ENCODE results near the gene THAP4.

The THAP4 gene

GRCh38 chr2:241645056-241645914 lies 8.3 kb upstream of the THAP4 start:
- DNase-seq (ENCODE audit: low read depth in 1 of 2, low spot score in 1 of 2) = no peak
- no peak for TF ChIP-seq JUND (IDR thresholded peaks at IDR 0.05; ENCODE audit: low read depth)
- in situ Hi-C loops (cut with HindIII; ENCODE audit: low pct_unique_long_range_greater_than_20kb, low sequenced_read_pairs) = no loop called here

GRCh38 chr2:241641631-241642030 lies 4.7 kb upstream of the THAP4 start:
- in situ Hi-C loops (cut with HindIII; ENCODE audit: low pct_unique_long_range_greater_than_20kb, low sequenced_read_pairs) = no loop called here
- TF ChIP-seq JUND (IDR thresholded peaks at IDR 0.05; ENCODE audit: low read depth) = no peak
- no peak for DNase-seq (ENCODE audit: low read depth in 1 of 2, low spot score in 1 of 2)

- no peak for TF ChIP-seq JUND (IDR thresholded peaks at IDR 0.05; ENCODE audit: low read depth)
- no peak for DNase-seq (ENCODE audit: low read depth in 1 of 2, low spot score in 1 of 2)
- in situ Hi-C loops (cut with HindIII; ENCODE audit: low pct_unique_long_range_greater_than_20kb, low sequenced_read_pairs) = no loop called here
Observed at GRCh38 chr2:241640165-241640795, 3.3 kb upstream of the THAP4 start.

DNA sequence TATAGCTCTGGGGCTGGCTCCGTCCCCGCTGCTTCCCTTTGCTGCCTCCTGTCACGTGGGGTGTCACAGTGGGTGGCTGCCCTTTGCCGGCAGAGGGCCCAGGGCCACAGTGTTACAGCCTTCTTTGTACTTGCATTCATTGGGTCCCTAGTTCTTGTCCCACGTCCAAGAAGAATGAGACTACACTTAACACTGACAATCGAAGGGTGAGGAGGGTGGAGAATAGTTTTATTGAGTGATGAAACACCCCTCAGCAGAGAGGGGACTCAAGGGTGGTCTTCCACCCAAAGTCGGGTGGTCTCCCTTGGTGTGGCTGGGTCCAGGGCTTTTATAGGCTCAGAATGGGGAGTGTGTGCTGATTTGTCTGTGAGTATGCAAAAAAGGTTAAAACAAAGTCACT lies 2.4 kb upstream of the THAP4 start:
- TF ChIP-seq JUND (IDR thresholded peaks at IDR 0.05; ENCODE audit: low read depth) = no peak
- in situ Hi-C loops (cut with HindIII; ENCODE audit: low pct_unique_long_range_greater_than_20kb, low sequenced_read_pairs) = no loop called here
- DNase-seq (ENCODE audit: low read depth in 1 of 2, low spot score in 1 of 2) = no peak

DNA sequence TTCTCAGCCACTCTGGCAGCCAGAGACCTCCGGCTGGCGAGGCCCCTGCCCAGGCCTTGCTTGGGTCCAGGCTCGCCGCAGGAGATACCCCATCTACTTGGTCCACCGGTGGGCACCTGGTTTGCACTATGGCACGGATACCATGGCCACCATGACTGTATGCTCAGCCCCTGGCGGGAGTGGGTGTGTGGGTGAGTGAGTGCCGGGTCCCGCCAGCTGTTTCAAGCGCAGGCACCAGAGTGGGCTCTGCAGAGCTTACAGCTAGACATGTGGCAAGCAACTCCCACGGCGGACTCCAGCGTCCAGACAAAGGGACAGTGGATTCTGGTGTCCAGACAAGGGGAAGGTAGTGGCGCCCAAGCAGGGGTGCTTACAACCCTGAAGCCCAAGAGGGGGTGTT lies 2.0 kb upstream of the THAP4 start:
- TF ChIP-seq JUND (IDR thresholded peaks at IDR 0.05; ENCODE audit: low read depth) = no peak
- DNase-seq (ENCODE audit: low read depth in 1 of 2, low spot score in 1 of 2) = no peak
- in situ Hi-C loops (cut with HindIII; ENCODE audit: low pct_unique_long_range_greater_than_20kb, low sequenced_read_pairs) = no loop called here

DNA sequence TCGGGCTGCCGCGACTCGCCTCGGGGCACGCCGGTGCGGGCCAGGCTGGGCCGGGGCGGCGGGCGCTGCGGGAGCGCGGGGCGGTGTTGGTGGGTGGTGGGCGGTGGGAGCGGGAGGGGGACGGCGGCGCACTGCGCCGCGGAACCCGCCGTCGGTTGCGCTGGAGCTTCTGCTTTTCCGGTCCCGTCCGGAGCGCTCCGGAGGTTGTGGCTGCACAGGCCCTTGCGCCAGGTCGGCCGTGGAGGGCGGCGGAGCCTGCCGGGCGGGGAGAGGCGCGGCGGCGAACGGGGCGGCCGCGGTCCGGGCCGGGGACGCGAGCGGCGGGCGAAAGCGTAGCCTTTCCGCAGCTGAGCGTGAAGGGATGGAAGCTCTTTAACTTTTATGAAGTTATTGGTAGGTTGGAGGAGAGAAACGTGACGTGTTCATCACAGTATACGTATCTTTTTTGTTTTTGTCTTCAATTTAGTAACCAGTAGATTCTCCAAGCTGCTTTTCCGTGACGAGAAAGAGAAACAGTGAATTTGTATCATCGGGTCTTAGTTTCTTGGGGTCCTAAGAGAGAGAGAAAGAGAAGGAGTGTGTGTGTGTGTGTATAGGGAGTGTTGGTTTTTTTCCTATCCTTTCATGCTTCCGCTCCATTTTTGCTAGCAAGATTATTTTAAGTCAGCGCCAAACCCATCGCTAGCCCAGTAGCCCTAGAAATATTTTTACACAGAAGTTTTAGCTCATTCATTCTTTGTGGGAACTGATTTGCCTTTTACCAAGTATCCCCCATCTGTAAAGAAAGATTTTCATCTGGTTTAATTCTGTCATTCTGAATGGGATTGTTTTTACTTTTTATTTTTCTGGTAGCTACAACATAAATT lies 1.1 kb upstream of the THAP4 start:
- in situ Hi-C loops (cut with HindIII; ENCODE audit: low pct_unique_long_range_greater_than_20kb, low sequenced_read_pairs) = no loop called here
- DNase-seq (ENCODE audit: low read depth in 1 of 2, low spot score in 1 of 2) = peak; percentile 6 to 38
- no peak for TF ChIP-seq JUND (IDR thresholded peaks at IDR 0.05; ENCODE audit: low read depth)

GRCh38 chr2:241636182-241637017 lies 558 bp downstream of the THAP4 start:
- peak; percentile 28 to 40 for DNase-seq (ENCODE audit: low read depth in 1 of 2, low spot score in 1 of 2)
- in situ Hi-C loops (cut with HindIII; ENCODE audit: low pct_unique_long_range_greater_than_20kb, low sequenced_read_pairs) = no loop called here
- no peak for TF ChIP-seq JUND (IDR thresholded peaks at IDR 0.05; ENCODE audit: low read depth)

DNA sequence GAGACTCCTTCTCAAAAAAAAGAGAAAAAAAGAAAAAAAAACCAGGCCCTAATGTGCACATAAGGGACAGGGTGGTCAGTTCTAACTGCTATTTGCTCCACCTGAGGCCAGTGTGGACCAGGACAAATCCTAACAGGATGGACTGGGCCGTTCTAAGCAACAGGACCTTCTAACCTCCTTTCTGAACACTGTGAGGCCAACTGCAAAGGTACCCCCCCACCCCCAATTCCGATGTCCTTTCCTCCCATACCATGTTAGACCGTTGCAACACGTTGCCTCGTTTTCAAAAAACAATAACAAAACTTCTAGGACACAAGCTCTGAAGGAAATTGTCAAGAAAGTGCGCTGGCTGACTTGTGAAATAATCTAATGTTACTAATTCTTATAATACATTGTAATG lies 1.2 kb downstream of the THAP4 start:
- TF ChIP-seq JUND (IDR thresholded peaks at IDR 0.05; ENCODE audit: low read depth) = no peak
- in situ Hi-C loops (cut with HindIII; ENCODE audit: low pct_unique_long_range_greater_than_20kb, low sequenced_read_pairs) = no loop called here
- no peak for DNase-seq (ENCODE audit: low read depth in 1 of 2, low spot score in 1 of 2)

DNA sequence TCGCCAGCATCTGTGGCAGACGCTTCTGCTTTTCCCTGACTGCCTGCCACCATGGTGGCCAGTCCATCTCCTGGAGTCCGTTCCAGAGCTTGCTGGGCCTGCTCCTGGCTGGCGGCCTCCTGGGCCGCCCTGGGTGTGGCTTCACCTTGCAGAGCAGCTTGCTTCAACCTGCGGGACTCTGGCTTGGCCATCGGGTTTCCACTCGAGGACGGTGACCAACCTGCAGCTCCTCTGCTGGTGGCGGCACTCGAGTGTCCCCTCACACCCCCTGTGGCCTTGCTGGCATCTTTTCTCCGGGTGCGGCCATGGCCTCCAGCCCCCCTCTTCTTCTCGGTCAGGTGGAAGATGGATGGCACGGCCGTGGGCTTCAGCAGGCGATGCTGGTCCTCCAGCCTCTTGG lies 3.4 kb downstream of the THAP4 start:
- in situ Hi-C loops (cut with HindIII; ENCODE audit: low pct_unique_long_range_greater_than_20kb, low sequenced_read_pairs) = no loop called here
- no peak for TF ChIP-seq JUND (IDR thresholded peaks at IDR 0.05; ENCODE audit: low read depth)
- no peak for DNase-seq (ENCODE audit: low read depth in 1 of 2, low spot score in 1 of 2)

DNA sequence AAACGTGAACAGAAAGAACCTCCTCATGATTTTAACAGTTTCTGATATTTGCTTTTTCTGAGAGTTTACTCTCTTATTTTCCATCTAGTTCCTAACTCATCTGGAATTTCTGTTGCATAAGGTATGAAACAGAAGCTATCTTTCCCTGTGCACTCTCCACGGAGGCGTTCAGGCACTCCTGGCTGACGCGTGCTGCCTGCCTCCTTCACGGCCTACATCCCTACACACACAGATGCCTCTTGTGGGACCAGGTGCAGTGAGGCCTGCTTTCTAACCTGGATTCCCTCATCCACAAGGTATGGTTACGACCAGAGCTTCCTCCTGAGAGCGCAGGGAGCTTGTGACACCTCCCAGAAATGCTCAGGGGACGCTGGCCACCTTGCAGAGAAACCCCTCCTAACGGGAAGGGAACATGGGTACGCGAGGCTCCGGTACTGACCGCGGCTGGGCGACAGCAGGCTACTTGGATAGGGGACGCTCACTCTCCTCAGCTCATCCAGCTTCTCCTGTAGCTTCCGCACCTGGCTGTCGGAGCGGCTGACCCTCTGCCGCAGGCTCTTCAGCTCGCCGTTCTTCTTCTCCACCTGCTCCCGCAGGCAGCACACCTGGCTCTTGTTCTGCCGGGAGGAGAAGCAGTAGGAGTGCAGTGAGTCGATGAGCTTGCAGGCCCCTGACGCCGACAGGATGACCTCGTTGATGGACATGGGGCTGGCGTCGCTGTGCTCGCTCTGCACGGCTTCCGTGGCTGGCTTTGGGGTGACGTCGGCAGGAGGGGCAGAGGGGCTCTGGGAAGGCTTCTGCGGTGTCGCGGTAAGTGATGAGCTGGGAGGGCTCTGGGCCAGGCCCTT lies 4.3 kb downstream of the THAP4 start:
- DNase-seq (ENCODE audit: low read depth in 1 of 2, low spot score in 1 of 2) = no peak
- in situ Hi-C loops (cut with HindIII; ENCODE audit: low pct_unique_long_range_greater_than_20kb, low sequenced_read_pairs) = no loop called here
- no peak for TF ChIP-seq JUND (IDR thresholded peaks at IDR 0.05; ENCODE audit: low read depth)

DNA sequence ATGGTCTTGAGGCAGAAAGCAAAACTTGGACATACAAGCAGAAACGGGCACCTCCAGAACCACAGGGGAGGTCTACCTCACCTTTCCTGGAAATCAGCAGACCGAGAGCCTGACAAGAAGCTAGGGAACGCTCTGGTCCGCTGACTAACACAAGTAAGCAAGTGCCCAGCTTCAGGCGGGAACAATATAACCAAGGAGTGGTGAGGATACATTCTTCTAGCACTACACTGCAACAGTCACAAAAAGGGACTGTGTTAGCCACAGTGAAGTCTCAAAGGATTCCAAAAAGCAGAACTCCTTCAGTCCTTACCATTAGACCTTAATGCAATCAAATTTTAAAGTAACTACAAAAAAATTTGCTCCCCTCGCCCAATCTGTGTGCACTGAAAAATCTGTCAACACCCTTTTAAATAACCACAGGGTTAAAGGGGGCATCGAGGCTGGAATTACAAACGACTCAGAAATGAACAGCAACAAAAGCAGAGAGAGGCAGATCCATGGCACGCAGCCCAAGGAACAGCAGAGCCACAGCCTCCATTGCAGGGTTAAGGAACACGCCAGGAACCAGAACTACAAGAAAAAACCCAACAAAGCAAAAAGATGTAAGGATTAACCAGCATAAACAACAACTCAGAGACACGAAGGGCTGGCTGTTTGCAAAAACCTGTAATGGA lies 7.1 kb downstream of the THAP4 start:
- DNase-seq (ENCODE audit: low read depth in 1 of 2, low spot score in 1 of 2) = no peak
- TF ChIP-seq JUND (IDR thresholded peaks at IDR 0.05; ENCODE audit: low read depth) = no peak
- in situ Hi-C loops (cut with HindIII; ENCODE audit: low pct_unique_long_range_greater_than_20kb, low sequenced_read_pairs) = no loop called here

All from T47D (cell line).